ENCODE measurements around the gene SERGEF. TPM values are rescaled to one million over a fixed set of nuclear protein-coding genes. Genes with fewer than 3 reads are reported as not detected.

SERGEF gene
- total RNA-seq, 4 donors from 2014 or later = 62.2 to 116 (median 83.5) TPM

DNA sequence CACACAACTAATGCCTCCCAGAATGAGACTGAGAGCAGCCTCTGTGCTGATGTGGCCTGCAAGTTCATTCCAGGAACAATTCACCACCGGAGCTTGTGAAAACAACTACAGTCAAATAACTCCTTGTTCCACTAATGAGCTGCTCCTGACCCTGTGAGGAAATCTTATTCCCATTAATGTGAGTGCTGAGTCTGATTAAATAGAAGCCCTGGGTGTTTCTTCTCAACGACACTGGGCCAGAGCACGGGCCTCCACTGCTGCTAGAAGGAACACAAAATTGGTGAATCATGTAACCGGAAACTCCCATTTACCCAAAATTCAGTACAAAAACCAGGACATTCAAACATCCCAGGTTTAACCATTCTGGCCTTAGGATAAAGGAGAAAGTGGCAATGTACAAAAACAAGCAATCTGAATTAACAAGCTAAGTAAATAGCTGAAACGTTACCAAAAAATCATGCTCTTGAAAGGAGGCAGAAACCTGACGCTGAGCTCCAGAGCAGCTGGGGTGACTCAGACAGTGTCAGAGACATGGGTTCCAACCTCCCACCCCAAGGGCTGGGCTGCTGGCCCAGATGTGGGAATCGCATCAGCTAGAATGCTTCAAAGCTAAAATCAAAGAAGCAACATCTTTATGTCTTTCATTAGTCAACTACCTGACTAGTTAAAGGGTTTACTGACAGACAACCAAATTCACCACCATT, 26.7 kb downstream of the SERGEF start:
- Histone ChIP-seq H3K36me3 (no peaks in the 10 kb centered on the region), H3K27ac (peak overlapping the region; percentile 77 to 93 (median 89)), H3K9me3 (no peaks in the 10 kb centered on the region), H3K27me3 (no peaks in the 10 kb centered on the region), H3K4me1 (peaks cover 47 to 63% of the 10 kb centered on the region in 2 donors), H3K4me3 (replicated peaks in 1 of 3) (no peak overlapping the region)
- 22 to 34% methylated on average over 7 of the region's 7 CpGs for WGBS, 2 donors
- peak; percentile 51 to 62 for DNase-seq
- intact Hi-C loops (cut with DNase I) = no loop called here
- TF ChIP-seq, protein P1, sequence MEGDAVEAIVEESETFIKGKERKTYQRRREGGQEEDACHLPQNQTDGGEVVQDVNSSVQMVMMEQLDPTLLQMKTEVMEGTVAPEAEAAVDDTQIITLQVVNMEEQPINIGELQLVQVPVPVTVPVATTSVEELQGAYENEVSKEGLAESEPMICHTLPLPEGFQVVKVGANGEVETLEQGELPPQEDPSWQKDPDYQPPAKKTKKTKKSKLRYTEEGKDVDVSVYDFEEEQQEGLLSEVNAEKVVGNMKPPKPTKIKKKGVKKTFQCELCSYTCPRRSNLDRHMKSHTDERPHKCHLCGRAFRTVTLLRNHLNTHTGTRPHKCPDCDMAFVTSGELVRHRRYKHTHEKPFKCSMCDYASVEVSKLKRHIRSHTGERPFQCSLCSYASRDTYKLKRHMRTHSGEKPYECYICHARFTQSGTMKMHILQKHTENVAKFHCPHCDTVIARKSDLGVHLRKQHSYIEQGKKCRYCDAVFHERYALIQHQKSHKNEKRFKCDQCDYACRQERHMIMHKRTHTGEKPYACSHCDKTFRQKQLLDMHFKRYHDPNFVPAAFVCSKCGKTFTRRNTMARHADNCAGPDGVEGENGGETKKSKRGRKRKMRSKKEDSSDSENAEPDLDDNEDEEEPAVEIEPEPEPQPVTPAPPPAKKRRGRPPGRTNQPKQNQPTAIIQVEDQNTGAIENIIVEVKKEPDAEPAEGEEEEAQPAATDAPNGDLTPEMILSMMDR (IDR thresholded peaks at IDR 0.05) = no peak
- TF ChIP-seq POLR2A (IDR thresholded peaks at IDR 0.05) = peak in 1 of 2 donors; percentile 13

DNA sequence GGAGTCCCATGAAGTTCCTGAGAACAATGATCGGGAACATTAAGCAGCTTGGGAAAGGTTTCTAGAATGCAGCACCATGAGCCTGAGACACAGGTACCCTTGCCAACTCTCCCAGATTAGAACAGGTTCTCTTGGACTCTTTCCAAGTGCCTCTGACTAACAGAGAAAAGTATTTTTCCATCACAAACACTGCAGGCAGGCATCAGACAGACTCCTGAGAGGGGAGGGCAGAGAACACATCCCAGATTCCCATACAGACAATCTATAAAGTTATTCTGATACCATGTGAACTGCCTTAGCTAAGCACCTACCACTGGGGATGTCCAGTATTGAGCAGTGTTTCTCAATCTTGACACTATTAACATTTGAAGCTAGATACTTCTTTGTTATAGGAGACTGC, 27.3 kb downstream of the SERGEF start:
- WGBS, 2 donors = 40 to 50% methylated on average over 1 of the region's 1 CpG
- no peaks in the 10 kb centered on the region for H3K36me3 ChIP-seq
- H3K4me1 ChIP-seq = peaks cover 47 to 59% of the 10 kb centered on the region in 2 donors
- H3K4me3 ChIP-seq (replicated peaks in 1 of 3) = no peak overlapping the region
- peak overlapping the region; percentile 77 to 93 (median 89) for H3K27ac ChIP-seq
- TF ChIP-seq, protein P1 (IDR thresholded peaks at IDR 0.05) = no peak
- TF ChIP-seq POLR2A (IDR thresholded peaks at IDR 0.05) = no peak
- intact Hi-C loops (cut with DNase I) = no loop called here
- DNase-seq = peak; percentile 67 to 70
- no peaks in the 10 kb centered on the region for H3K9me3 ChIP-seq
- H3K27me3 ChIP-seq = no peaks in the 10 kb centered on the region

DNA sequence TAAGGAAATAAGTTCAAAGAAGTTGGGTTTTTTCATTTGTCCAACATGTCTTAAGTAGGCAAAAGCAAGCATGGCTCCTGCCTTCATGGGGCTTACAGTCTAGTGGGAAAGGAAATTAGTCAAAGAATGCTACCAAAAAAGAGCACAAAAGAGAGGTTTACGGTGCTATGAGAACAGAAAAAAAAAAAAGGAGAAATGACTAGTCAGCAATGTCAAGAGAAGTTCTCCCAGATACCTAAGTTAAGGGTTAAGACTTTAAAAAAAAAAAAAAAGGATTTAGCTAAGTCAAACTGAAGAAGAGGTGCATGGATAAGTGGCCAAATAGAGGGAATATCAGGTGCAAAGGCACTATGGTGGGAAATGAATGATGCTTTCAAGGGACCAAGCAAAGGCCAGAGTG, 29.3 kb downstream of the SERGEF start:
- Histone ChIP-seq H3K27ac (peak overlapping the region in 1 of 3 donors; percentile 89), H3K27me3 (no peaks in the 10 kb centered on the region), H3K4me1 (peaks cover 34 to 39% of the 10 kb centered on the region in 2 donors), H3K9me3 (no peaks in the 10 kb centered on the region), H3K36me3 (no peaks in the 10 kb centered on the region), H3K4me3 (replicated peaks in 1 of 3) (no peak overlapping the region)
- WGBS, 2 donors = 87 to 92% methylated on average over 1 of the region's 1 CpG
- no peak for DNase-seq
- intact Hi-C loops (cut with DNase I) = no loop called here
- TF ChIP-seq, protein P1 (IDR thresholded peaks at IDR 0.05) = no peak
- TF ChIP-seq POLR2A (IDR thresholded peaks at IDR 0.05) = no peak

DNA sequence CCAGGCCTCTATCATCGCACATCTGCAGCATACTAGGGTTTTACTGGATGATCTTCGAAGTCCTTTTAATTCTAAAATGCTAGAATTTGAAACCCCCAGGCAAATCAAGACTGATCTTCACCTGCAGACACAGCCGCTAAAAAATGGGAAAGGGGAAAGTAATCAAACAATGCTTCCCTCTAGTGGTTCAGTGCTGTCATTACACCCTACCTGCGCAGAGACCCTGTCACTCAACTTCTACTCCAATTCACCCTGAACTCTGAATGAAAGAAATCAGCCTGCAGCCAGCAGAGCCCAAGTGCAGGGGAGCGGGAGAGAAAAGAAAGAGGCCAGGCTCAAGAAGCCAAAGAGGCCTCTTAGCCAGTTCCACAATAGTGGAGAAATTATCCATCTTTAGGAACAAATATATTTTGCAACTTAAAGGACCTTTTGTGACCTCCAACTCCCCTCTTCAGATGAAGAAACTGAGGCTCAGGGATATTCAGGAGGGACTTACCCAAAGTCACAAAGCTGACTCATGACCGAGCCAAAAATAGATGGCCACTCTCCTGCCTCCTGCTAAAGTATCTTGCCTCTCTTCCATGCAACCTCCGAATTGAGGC, 33.0 kb downstream of the SERGEF start:
- TF ChIP-seq, protein P1 (IDR thresholded peaks at IDR 0.05) = peak; percentile 79 to 92 (median 86)
- TF ChIP-seq POLR2A (IDR thresholded peaks at IDR 0.05) = no peak
- DNase-seq = peak; percentile 19 to 25
- Histone ChIP-seq H3K27ac (no peak overlapping the region), H3K27me3 (no peaks in the 10 kb centered on the region), H3K36me3 (no peaks in the 10 kb centered on the region), H3K4me1 (peaks cover 2 to 3% of the 10 kb centered on the region in 2 donors), H3K9me3 (no peaks in the 10 kb centered on the region), H3K4me3 (replicated peaks in 1 of 3) (no peak overlapping the region)
- intact Hi-C loops (cut with DNase I) = loop anchor here (2.0 kb wide), 1 partner anchor 249 kb away; no protein-coding TSS in a partner anchor
- WGBS, 2 donors = 33 to 38% methylated on average over 7 of the region's 7 CpGs
